GM13977 (cell line): Measurements from ENCODE around the gene CMTR1.

ENCODE experiments used
- DNase-seq: peaks from one replicate; pipeline ENCODE4 v3.0.0; 2012; ENCODE audit warnings: low spot score
- CTCF ChIP-seq: IDR thresholded peaks from 2 replicates; pipeline ENCODE4 v1.5.1; 2012; ENCODE audit warnings: mild to moderate bottlenecking, control low read depth; ENCODE audit not compliant: insufficient read depth; ENCODE audit errors: extremely low read depth, missing control alignments
- in situ Hi-C: fragments of 300-500 bp; cut with MboI; formaldehyde crosslinking; loops from one replicate; pipeline ENCODE4 v1.12.0; 2022; ENCODE audit warnings: low sequenced_read_pairs, low pct_unique_long_range_greater_than_20kb, mixed read lengths, inconsistent platforms; ENCODE audit not compliant: unreplicated experiment

The CMTR1 gene

GRCh38 chr6:37490536-37491170, 57.6 kb downstream of the CMTR1 start:
- in situ Hi-C loops, result no loop called here

GRCh38 chr6:37491171-37491829, 58.3 kb downstream of the CMTR1 start:
- in situ Hi-C loops, result no loop called here
- no peak for DNase-seq
- no peak for TF ChIP-seq CTCF

More at GRCh38 chr6:37490536-37491170, 57.6 kb downstream of the CMTR1 start:
- DNase-seq, result no peak
- TF ChIP-seq CTCF, result no peak

DNA sequence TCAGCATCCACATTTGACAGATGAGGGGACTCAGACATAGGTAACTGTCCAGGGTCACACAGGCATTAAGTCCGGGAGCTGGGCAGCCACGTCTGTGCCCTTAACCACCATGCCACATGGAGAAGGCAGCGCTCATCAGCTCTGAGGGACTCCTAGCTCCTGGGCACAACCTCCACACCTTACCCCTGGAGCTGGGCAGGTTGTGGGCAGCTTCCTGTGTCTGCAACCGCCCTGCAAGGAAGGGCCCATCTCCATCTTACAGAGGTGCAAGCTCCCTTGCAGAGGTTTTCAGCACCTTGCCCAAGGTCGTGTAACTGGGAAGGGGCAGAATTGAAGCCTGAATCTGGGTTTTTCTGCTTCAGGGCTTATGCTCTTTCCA, 58.8 kb downstream of the CMTR1 start:
- no peak for DNase-seq
- in situ Hi-C loops, result no loop called here
- no peak for TF ChIP-seq CTCF

DNA sequence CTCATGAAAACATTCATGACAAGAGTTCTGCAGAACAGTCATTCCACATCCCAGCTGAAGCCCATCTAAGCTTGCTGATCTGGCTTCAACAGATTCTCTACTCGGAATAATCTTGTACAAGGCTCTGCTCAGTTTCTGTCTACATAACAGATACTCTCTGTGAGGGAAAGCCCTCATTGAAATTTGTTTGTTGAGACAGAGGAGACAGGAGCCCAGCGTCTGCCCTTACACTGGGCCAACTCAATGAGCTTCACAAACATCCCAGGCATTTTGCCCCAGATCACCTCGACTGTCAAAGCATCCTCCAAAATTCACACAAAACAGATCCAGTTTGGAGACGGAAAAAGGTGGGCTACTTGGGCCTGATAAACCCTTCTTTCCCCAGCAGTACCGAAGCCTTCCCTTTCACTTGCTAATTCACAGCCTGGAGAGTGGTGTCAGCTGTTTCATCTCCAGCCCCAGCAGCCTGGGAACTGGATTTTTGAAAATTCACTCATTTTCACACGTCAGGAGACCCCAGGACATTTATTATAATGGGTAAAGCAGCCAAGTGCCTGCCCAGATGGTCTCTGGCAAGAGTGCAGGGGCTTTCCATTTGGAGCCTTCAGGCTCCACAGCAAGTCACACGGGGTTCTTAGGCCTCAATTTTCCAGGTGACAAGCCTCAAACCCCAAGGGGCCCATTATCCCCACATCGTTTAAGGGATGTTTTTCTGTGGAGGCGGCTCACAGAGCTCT, 59.4 kb downstream of the CMTR1 start:
- in situ Hi-C loops, result no loop called here
- no peak for DNase-seq
- TF ChIP-seq CTCF, result no peak

GRCh38 chr6:37492991-37493660, 60.1 kb downstream of the CMTR1 start:
- no peak for TF ChIP-seq CTCF
- in situ Hi-C loops, result no loop called here
- DNase-seq, result no peak

DNA sequence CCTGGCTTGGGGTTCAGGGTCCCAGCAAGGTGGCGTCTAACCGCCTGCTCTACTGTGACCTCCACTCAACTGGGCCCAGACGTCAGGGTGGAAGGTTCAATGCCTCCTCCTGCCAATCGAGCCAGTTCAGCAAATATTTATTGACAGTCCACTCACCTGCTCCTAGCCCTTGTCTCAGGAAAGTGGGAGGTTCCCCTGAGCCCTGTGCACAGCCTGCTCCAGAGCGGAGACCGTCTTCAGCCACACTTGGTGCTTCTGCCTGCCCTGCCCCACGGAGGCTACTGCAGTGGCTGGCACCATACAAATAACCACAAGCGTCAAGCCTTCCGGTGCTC, 60.6 kb downstream of the CMTR1 start:
- TF ChIP-seq CTCF, result no peak
- in situ Hi-C loops, result no loop called here
- DNase-seq, result no peak
